OCI-LY3 (cell line): ENCODE measurements around the gene CLMN.

Source experiments
- CTCF ChIP-seq: fragments of 200-600, 300-600 bp; sonication (generic); IDR thresholded peaks from 2 replicates; pipeline ENCODE4 v1.5.1; 2014; ENCODE audit warnings: antibody characterized with exemption, low read length, low read depth
- EZH2phosphoT487 ChIP-seq: fragments of 200-600 bp; shearing (Covaris generic); IDR thresholded peaks from 2 replicates; pipeline ENCODE4 v1.6.1; 2018; ENCODE audit warnings: antibody characterized with exemption, mixed run types, low read depth

- TF ChIP-seq CTCF (no peak), EZH2phosphoT487 (no peak)
Observed at GRCh38 chr14:95346820-95347219, 27.1 kb upstream of the CLMN start.
